Iris pigment epithelial cell (primary cell): Measurements from ENCODE around the gene RWDD1.
"Not testable (repeated sequence)": the region's sequence is repeated elsewhere in the genome, so short reads cannot be mapped to it uniquely, and the experiment has no call there.

Source experiments
- DNase-seq: peaks from one replicate; pipeline ENCODE4 v3.0.0-alpha.2; 2011; ENCODE audit warnings: low read depth

RWDD1 gene

GRCh38 chr6:116561377-116562018 is 9.8 kb upstream of the RWDD1 start:
- peak; percentile 69 for DNase-seq

GRCh38 chr6:116562019-116562403 is 9.3 kb upstream of the RWDD1 start:
- no peak for DNase-seq

- no peak for DNase-seq
Measured at GRCh38 chr6:116562614-116563013, 8.7 kb upstream of the RWDD1 start.

- DNase-seq = no peak
Measured at GRCh38 chr6:116563830-116564229, 7.5 kb upstream of the RWDD1 start.

GRCh38 chr6:116564311-116564710 is 7.0 kb upstream of the RWDD1 start:
- DNase-seq = no peak

- no peak for DNase-seq
Measured at GRCh38 chr6:116564921-116565872, 6.1 kb upstream of the RWDD1 start.

- DNase-seq = peak; percentile 46
Measured at GRCh38 chr6:116568111-116568510, 3.2 kb upstream of the RWDD1 start.

GRCh38 chr6:116568821-116569755 is 2.2 kb upstream of the RWDD1 start:
- no peak for DNase-seq

GRCh38 chr6:116571683-116572000 is 338 bp downstream of the RWDD1 start:
- DNase-seq = no peak

- DNase-seq = peak; percentile 67
Measured at GRCh38 chr6:116572162-116572561, 858 bp downstream of the RWDD1 start.

- DNase-seq = peak; percentile 34
Measured at GRCh38 chr6:116575227-116575626, 3.9 kb downstream of the RWDD1 start.

- DNase-seq = no peak
Measured at GRCh38 chr6:116577486-116577885, 6.2 kb downstream of the RWDD1 start.

GRCh38 chr6:116578335-116578734 is 7.0 kb downstream of the RWDD1 start:
- DNase-seq = no peak

- DNase-seq = peak; percentile 24
Measured at GRCh38 chr6:116579143-116579542, 7.8 kb downstream of the RWDD1 start.

GRCh38 chr6:116580198-116580597 is 8.9 kb downstream of the RWDD1 start:
- peak; percentile 86 for DNase-seq

- DNase-seq = no peak
Measured at GRCh38 chr6:116586276-116586675, 15.0 kb downstream of the RWDD1 start.

- DNase-seq = no peak
Measured at GRCh38 chr6:116586738-116587137, 15.4 kb downstream of the RWDD1 start.

- no peak for DNase-seq
Measured at GRCh38 chr6:116595247-116595646, 23.9 kb downstream of the RWDD1 start.

- peak; percentile 15 for DNase-seq
Measured at GRCh38 chr6:116596815-116597214, 25.5 kb downstream of the RWDD1 start.

GRCh38 chr6:116603916-116604315 is 32.6 kb downstream of the RWDD1 start:
- DNase-seq = not testable (repeated sequence)

GRCh38 chr6:116604868-116605267 is 33.6 kb downstream of the RWDD1 start:
- DNase-seq = not testable (repeated sequence)

GRCh38 chr6:116605935-116606334 is 34.6 kb downstream of the RWDD1 start:
- no peak for DNase-seq
